ENCODE data around the gene EFEMP1.

The EFEMP1 gene

GRCh38 chr2:55932843-55933242 lies 9.3 kb upstream of the EFEMP1 start:
- DNase-seq = no peak

- no peak for DNase-seq
Measured at GRCh38 chr2:55931281-55931680, 7.7 kb upstream of the EFEMP1 start.

GRCh38 chr2:55929476-55929875 lies 5.9 kb upstream of the EFEMP1 start:
- no peak for DNase-seq

- DNase-seq = no peak
Measured at GRCh38 chr2:55926974-55927373, 3.4 kb upstream of the EFEMP1 start.

GRCh38 chr2:55926246-55926645 lies 2.7 kb upstream of the EFEMP1 start:
- no peak for DNase-seq

GRCh38 chr2:55923982-55924321 lies 370 bp upstream of the EFEMP1 start:
- no peak for DNase-seq

- DNase-seq = peak; percentile 50
Measured at GRCh38 chr2:55922291-55922907, 1.2 kb downstream of the EFEMP1 start.

- no peak for DNase-seq
Measured at GRCh38 chr2:55919574-55919973, 4.0 kb downstream of the EFEMP1 start.

GRCh38 chr2:55918856-55919255 lies 4.7 kb downstream of the EFEMP1 start:
- DNase-seq = no peak

GRCh38 chr2:55917713-55918390 lies 5.7 kb downstream of the EFEMP1 start:
- DNase-seq = no peak

- DNase-seq = no peak
Measured at GRCh38 chr2:55917117-55917516, 6.5 kb downstream of the EFEMP1 start.

- DNase-seq = no peak
Measured at GRCh38 chr2:55916473-55917049, 7.0 kb downstream of the EFEMP1 start.

- no peak for DNase-seq
Measured at GRCh38 chr2:55914786-55915185, 8.8 kb downstream of the EFEMP1 start.

- no peak for DNase-seq
Measured at GRCh38 chr2:55912926-55913325, 10.7 kb downstream of the EFEMP1 start.

- DNase-seq = no peak
Measured at GRCh38 chr2:55910077-55910476, 13.5 kb downstream of the EFEMP1 start.

GRCh38 chr2:55907686-55908085 lies 15.9 kb downstream of the EFEMP1 start:
- no peak for DNase-seq

GRCh38 chr2:55906993-55907392 lies 16.6 kb downstream of the EFEMP1 start:
- DNase-seq = no peak

GRCh38 chr2:55903727-55904126 lies 19.9 kb downstream of the EFEMP1 start:
- DNase-seq = no peak

GRCh38 chr2:55902971-55903370 lies 20.6 kb downstream of the EFEMP1 start:
- DNase-seq = no peak

GRCh38 chr2:55902429-55902828 lies 21.2 kb downstream of the EFEMP1 start:
- no peak for DNase-seq

- no peak for DNase-seq
Measured at GRCh38 chr2:55901941-55902340, 21.6 kb downstream of the EFEMP1 start.

- DNase-seq = no peak
Measured at GRCh38 chr2:55901322-55901721, 22.3 kb downstream of the EFEMP1 start.

GRCh38 chr2:55899881-55900280 lies 23.7 kb downstream of the EFEMP1 start:
- DNase-seq = no peak

GRCh38 chr2:55898386-55899040 lies 25.1 kb downstream of the EFEMP1 start:
- no peak for DNase-seq
